Endothelial cell of umbilical vein (primary cell): ENCODE measurements around the gene ARFGEF3. TPM values are rescaled to one million over a fixed set of nuclear protein-coding genes. Genes with fewer than 3 reads are reported as not detected.

Experiments used
- BruUV-seq: library from RNA; stranded (reverse); fragments of 400-500 nt; replicated peaks from 2 replicates; lab custom pipeline; 2021; lab: Mats Ljungman, UMichigan
- CTCF ChIA-PET: fragments of 300-600, 350-600 bp; sonication (Branson Sonifier 250); formaldehyde crosslinking; loops from one replicate; lab custom pipeline; 2021; ENCODE audit warnings: antibody characterized with exemption, inconsistent platforms; lab: Charles Lee
- POLR2A ChIA-PET: fragments of 300-600, 350-600 bp; sonication (Branson Sonifier 250); formaldehyde crosslinking; loops from one replicate; lab custom pipeline; 2021; ENCODE audit warnings: antibody characterized with exemption, inconsistent platforms; lab: Charles Lee
- DNase-seq: peaks from one replicate; pipeline ENCODE4 v3.0.0-alpha.2; 2011; ENCODE audit warnings: low read depth, low spot score
- FAIRE-seq: peaks from 2 replicates; lab custom pipeline; 2011; peaks lifted over from hg19 to GRCh38; lab: Jason Lieb, UNC
- H2AFZ ChIP-seq: 2 replicates; pipeline ENCODE4 v1.6.0; 2012; ENCODE audit warnings: low read depth, low read length, control low read depth, inconsistent platforms
- H3K27ac ChIP-seq: 2 replicates; pipeline ENCODE4 v1.5.1; 2011; ENCODE audit warnings: low read depth, mild to moderate bottlenecking, control low read depth, low read length, moderate library complexity; ENCODE audit not compliant: insufficient read depth
- H3K27me3 ChIP-seq, 2 experiments: 2 replicates each; pipeline versions ENCODE4 v1.6.0 to v1.6.1; 2011; ENCODE audit warnings: low read length in 2 of 2, mixed read lengths in 1 of 2; ENCODE audit not compliant: control insufficient read depth in 2 of 2, insufficient read depth in 2 of 2
- H3K36me3 ChIP-seq, 2 experiments: 2 replicates in 1 of 2; 3 replicates in 1 of 2; pipeline ENCODE4 v1.5.1; 2011; ENCODE audit warnings: low read length in 2 of 2, mild to moderate bottlenecking in 1 of 2, moderate library complexity in 1 of 2; ENCODE audit not compliant: control insufficient read depth in 2 of 2, insufficient read depth in 2 of 2; ENCODE audit errors: extremely low read depth in 1 of 2
- H3K4me1 ChIP-seq: 3 replicates; pipeline ENCODE4 v1.5.1; 2011; ENCODE audit warnings: mild to moderate bottlenecking, low read length; ENCODE audit not compliant: control insufficient read depth, insufficient read depth; ENCODE audit errors: extremely low read depth
- H3K4me2 ChIP-seq: 2 replicates; pipeline ENCODE4 v1.6.1; 2011; ENCODE audit warnings: low read length, control low read depth, mixed read lengths; ENCODE audit not compliant: insufficient read depth
- H3K4me3 ChIP-seq, 3 experiments: fragments of 200-600 bp in 1 of 3; sonication (generic), shearing (Covaris generic) in 1 of 3; replicated peaks in 1 of 3; 2 replicates each; pipeline ENCODE4 v1.5.1; 2011 to 2016; ENCODE audit warnings: control low read depth in 3 of 3, low read length in 3 of 3, mild to moderate bottlenecking in 2 of 3, inconsistent platforms in 1 of 3, low read depth in 1 of 3, moderate library complexity in 1 of 3; ENCODE audit not compliant: insufficient read depth in 1 of 3
- H3K79me2 ChIP-seq: 2 replicates; pipeline ENCODE4 v1.6.0; 2012; ENCODE audit warnings: low read length, inconsistent platforms; ENCODE audit not compliant: control insufficient read depth, insufficient read depth
- H3K9ac ChIP-seq: replicated peaks from 2 replicates; pipeline ENCODE3; 2011; ENCODE audit warnings: low read length, control low read depth; ENCODE audit not compliant: insufficient read depth; ENCODE audit errors: extremely low read depth
- H3K9me1 ChIP-seq: replicated peaks from 3 replicates; pipeline ENCODE4 v1.6.0; 2011; ENCODE audit warnings: mild to moderate bottlenecking, low read length; ENCODE audit not compliant: control insufficient read depth, insufficient read depth; ENCODE audit errors: extremely low read depth
- H3K9me3 ChIP-seq: replicated peaks from 2 replicates; pipeline ENCODE4 v1.5.1; 2012; ENCODE audit warnings: low read length, inconsistent platforms; ENCODE audit not compliant: control insufficient read depth, insufficient read depth
- H4K20me1 ChIP-seq: replicated peaks from 2 replicates; pipeline ENCODE3; 2011; ENCODE audit warnings: mild to moderate bottlenecking, low read length; ENCODE audit not compliant: control insufficient read depth, insufficient read depth; ENCODE audit errors: extremely low read depth
- EZH2 ChIP-seq: IDR thresholded peaks from 2 replicates; pipeline ENCODE4 v1.6.1; 2012; ENCODE audit warnings: borderline replicate concordance, low read depth, mild to moderate bottlenecking, moderate library complexity, low read length, inconsistent platforms; ENCODE audit not compliant: severe bottlenecking
- GATA2 ChIP-seq: IDR thresholded peaks from 2 replicates; pipeline ENCODE4 v1.7.0; 2011; ENCODE audit warnings: low read depth, mild to moderate bottlenecking, moderate library complexity, mixed read lengths, low read length; ENCODE audit not compliant: insufficient read length, insufficient read depth
- JUN ChIP-seq: IDR thresholded peaks from 2 replicates; pipeline ENCODE4 v1.6.1; 2011; ENCODE audit warnings: borderline replicate concordance, low read depth; ENCODE audit not compliant: insufficient read length, insufficient read depth
- MYC ChIP-seq: IDR thresholded peaks from one replicate; pipeline ENCODE4 v1.6.1; 2011; ENCODE audit warnings: mild to moderate bottlenecking, low read depth, low read length
- dilution Hi-C: fragments of 300-500 bp; cut with MboI; formaldehyde crosslinking; loops from one replicate; pipeline ENCODE4 v1.15.0; 2019; ENCODE audit warnings: low sequenced_read_pairs; ENCODE audit not compliant: extremely low pct_ligation_motif_present
- intact Hi-C: fragments of 100-400 bp; cut with micrococcal nuclease; formaldehyde crosslinking; loops from one replicate; pipeline ENCODE4 v1.10.0; 2022
- polyA plus RNA-seq, 4 experiments: library from polyadenylated mRNA; depleted of rRNA in 3 of 4; stranded (reverse) in 3 of 4; unstranded in 1 of 4; fragments of >200 nt; gene quantifications; 2 replicates each; pipeline versions ENCODE4 v1.2.1 to v1.2.3, GENCODE V29; 2011 to 2012; ENCODE audit warnings: missing spikeins in 1 of 4
- total RNA-seq: library from RNA; stranded (reverse); gene quantifications from 2 replicates; pipeline ENCODE4 v1.2.3, GENCODE V29; 2021
- TF ChIP-seq, protein P1 (sequence below), 2 donors: IDR thresholded peaks; 1 replicate in 1 of 2; 2 replicates in 1 of 2; pipeline ENCODE4 v1.5.1; 2011; ENCODE audit warnings: low read length in 2 of 2, mild to moderate bottlenecking in 2 of 2, moderate library complexity in 2 of 2, control low read depth in 1 of 2, inconsistent platforms in 1 of 2, low read depth in 1 of 2; ENCODE audit not compliant: insufficient read depth in 1 of 2; ENCODE audit errors: extremely low read depth in 1 of 2
- TF ChIP-seq, protein P2 (sequence below): IDR thresholded peaks from 2 replicates; pipeline ENCODE4 v1.6.1; 2011; ENCODE audit not compliant: insufficient read depth, insufficient read length

The ARFGEF3 gene
- total and polyA plus RNA-seq, 2 donors (not counting 3 experiments of a cell fraction or from before 2014, with no cell fraction given) = 1.3 to 7.3 TPM

DNA sequence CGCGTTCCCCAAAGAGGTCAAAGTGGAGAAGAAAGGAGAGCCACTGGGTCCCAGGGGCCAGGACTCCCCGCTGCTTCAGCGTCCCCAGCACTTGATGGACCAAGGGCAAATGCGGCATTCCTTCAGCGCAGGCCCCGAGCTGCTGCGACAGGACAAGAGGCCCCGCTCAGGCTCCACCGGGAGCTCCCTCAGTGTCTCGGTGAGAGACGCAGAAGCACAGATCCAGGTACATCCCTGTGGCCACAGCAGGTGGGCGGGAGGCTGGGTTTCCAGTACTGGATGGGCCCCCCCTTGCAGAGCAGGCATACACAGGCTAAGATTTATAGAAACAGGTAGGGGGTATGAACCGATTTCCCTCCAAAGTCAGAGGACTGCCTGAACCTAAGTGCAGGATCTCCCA, 173.2 kb downstream of the ARFGEF3 start:
- CTCF ChIA-PET = interaction anchor here (0.9 kb wide), 1 partner anchor 11 kb away, joined by 3 read pairs; no protein-coding TSS in a partner anchor

DNA sequence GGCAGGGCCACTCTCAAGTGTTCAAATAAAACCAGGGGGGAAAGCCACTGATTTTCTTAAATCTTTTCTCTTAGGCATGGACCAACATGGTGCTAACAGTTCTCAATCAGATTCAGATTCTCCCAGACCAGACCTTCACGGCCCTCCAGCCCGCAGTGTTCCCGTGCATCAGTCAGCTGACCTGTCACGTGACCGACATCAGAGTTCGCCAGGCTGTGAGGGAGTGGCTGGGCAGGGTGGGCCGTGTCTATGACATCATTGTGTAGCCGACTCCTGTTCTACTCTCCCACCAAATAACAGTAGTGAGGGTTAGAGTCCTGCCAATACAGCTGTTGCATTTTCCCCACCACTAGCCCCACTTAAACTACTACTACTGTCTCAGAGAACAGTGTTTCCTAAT, 174.5 kb downstream of the ARFGEF3 start:
- POLR2A ChIA-PET = no interaction called here
- H3K36me3 ChIP-seq = peaks cover 0 to 2% of the 10 kb centered on the region in 2 experiments
- no peaks in the 10 kb centered on the region for H3K9me3 ChIP-seq
- no peak for FAIRE-seq
- TF ChIP-seq EZH2 (no peak), JUN (no peak), GATA2 (no peak)
- TF ChIP-seq, protein P1, sequence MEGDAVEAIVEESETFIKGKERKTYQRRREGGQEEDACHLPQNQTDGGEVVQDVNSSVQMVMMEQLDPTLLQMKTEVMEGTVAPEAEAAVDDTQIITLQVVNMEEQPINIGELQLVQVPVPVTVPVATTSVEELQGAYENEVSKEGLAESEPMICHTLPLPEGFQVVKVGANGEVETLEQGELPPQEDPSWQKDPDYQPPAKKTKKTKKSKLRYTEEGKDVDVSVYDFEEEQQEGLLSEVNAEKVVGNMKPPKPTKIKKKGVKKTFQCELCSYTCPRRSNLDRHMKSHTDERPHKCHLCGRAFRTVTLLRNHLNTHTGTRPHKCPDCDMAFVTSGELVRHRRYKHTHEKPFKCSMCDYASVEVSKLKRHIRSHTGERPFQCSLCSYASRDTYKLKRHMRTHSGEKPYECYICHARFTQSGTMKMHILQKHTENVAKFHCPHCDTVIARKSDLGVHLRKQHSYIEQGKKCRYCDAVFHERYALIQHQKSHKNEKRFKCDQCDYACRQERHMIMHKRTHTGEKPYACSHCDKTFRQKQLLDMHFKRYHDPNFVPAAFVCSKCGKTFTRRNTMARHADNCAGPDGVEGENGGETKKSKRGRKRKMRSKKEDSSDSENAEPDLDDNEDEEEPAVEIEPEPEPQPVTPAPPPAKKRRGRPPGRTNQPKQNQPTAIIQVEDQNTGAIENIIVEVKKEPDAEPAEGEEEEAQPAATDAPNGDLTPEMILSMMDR (IDR thresholded peaks at IDR 0.05; ENCODE audit: extremely low read depth in 1 of 2, insufficient read depth in 1 of 2, low read depth in 1 of 2, low read length in 2 of 2) = no peak
- no peak overlapping the region for H3K4me2 ChIP-seq
- no peak overlapping the region for H3K27ac ChIP-seq
- DNase-seq = no peak
- no peak overlapping the region for H3K9ac ChIP-seq
- CTCF ChIA-PET = no interaction called here
- no peaks in the 10 kb centered on the region for H4K20me1 ChIP-seq
- H3K4me1 ChIP-seq = no peaks in the 10 kb centered on the region
- H2AFZ ChIP-seq = no peak overlapping the region
- no TSS peak for BruUV-seq
- no peak overlapping the region for H3K4me3 ChIP-seq
- H3K79me2 ChIP-seq = no peaks in the 10 kb centered on the region
- intact Hi-C loops (no loop called here), dilution Hi-C loops (no loop called here)
- no peaks in the 10 kb centered on the region for H3K9me1 ChIP-seq
- H3K27me3 ChIP-seq = no peaks in the 10 kb centered on the region

More for the DNA sequence above, 173.2 kb downstream of the ARFGEF3 start:
- Histone ChIP-seq H3K79me2 (no peaks in the 10 kb centered on the region), H3K9me1 (no peaks in the 10 kb centered on the region), H3K4me1 (no peaks in the 10 kb centered on the region), H3K4me3 (no peak overlapping the region), H3K27ac (no peak overlapping the region), H3K4me2 (no peak overlapping the region), H3K36me3 (peaks cover 0 to 2% of the 10 kb centered on the region in 2 experiments), H3K9ac (no peak overlapping the region), H3K27me3 (no peaks in the 10 kb centered on the region), H2AFZ (no peak overlapping the region), H3K9me3 (no peaks in the 10 kb centered on the region), H4K20me1 (no peaks in the 10 kb centered on the region)
- dilution Hi-C loops = no loop called here
- no TSS peak for BruUV-seq
- FAIRE-seq = no peak
- no peak for DNase-seq
- intact Hi-C loops = no loop called here
- TF ChIP-seq GATA2 = no peak
- TF ChIP-seq, protein P1 (IDR thresholded peaks at IDR 0.05; ENCODE audit: extremely low read depth in 1 of 2, insufficient read depth in 1 of 2, low read depth in 1 of 2, low read length in 2 of 2) = no peak
- TF ChIP-seq, protein P2, sequence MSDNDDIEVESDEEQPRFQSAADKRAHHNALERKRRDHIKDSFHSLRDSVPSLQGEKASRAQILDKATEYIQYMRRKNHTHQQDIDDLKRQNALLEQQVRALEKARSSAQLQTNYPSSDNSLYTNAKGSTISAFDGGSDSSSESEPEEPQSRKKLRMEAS = no peak
- TF ChIP-seq MYC = no peak
- TF ChIP-seq EZH2 = no peak
- POLR2A ChIA-PET = no interaction called here
